H1 (cell line): ENCODE results near the gene TUT1. TPM values are rescaled to one million over a fixed set of nuclear protein-coding genes. Genes with fewer than 3 reads are reported as not detected.

Experiments used
- CTCF ChIA-PET: fragments of 300-600 bp; sonication (Branson Sonifier 250); formaldehyde crosslinking; loops from one replicate; lab custom pipeline; 2021; ENCODE audit not compliant: partially characterized antibody; lab: Charles Lee
- POLR2A ChIA-PET: fragments of 300-600 bp; sonication (Branson Sonifier 250); formaldehyde crosslinking; loops from one replicate; lab custom pipeline; 2021; ENCODE audit warnings: inconsistent platforms; ENCODE audit not compliant: partially characterized antibody; lab: Charles Lee
- DNase-seq, 2 experiments: peaks; one replicate each; pipeline versions ENCODE4 v3.0.0 to v3.0.0-alpha.2; 2010 to 2022; ENCODE audit warnings: low spot score in 2 of 2, low read depth in 1 of 2, mixed read lengths in 1 of 2
- FAIRE-seq: peaks from 2 replicates; lab custom pipeline; 2011; peaks lifted over from hg19 to GRCh38; lab: Jason Lieb, UNC
- H2AFZ ChIP-seq: 2 replicates; pipeline ENCODE4 v1.8.1; 2012; ENCODE audit warnings: low read length, inconsistent platforms
- H2AK5ac ChIP-seq: 2 replicates; pipeline ENCODE4 v1.6.1; 2013; ENCODE audit warnings: low read depth, low read length
- H2BK120ac ChIP-seq: replicated peaks from 2 replicates; pipeline ENCODE3; 2013; ENCODE audit warnings: low read depth, low read length, inconsistent platforms
- H2BK12ac ChIP-seq: 2 replicates; pipeline ENCODE4 v1.6.1; 2013; ENCODE audit warnings: low read depth, low read length
- H2BK15ac ChIP-seq: 2 replicates; pipeline ENCODE4 v1.6.1; 2013; ENCODE audit warnings: low read length
- H2BK20ac ChIP-seq: 2 replicates; pipeline ENCODE4 v1.6.1; 2013; ENCODE audit warnings: low read length
- H2BK5ac ChIP-seq: 2 replicates; pipeline ENCODE4 v1.6.1; 2013; ENCODE audit warnings: low read depth, low read length
- H3K14ac ChIP-seq: 2 replicates; pipeline ENCODE4 v1.6.1; 2013; ENCODE audit warnings: inconsistent platforms; ENCODE audit not compliant: insufficient read length
- H3K18ac ChIP-seq: 2 replicates; pipeline ENCODE4 v1.6.1; 2013; ENCODE audit warnings: low read length; ENCODE audit errors: extremely low read depth
- H3K23ac ChIP-seq: 2 replicates; pipeline ENCODE4 v1.6.1; 2013; ENCODE audit warnings: inconsistent platforms; ENCODE audit not compliant: insufficient read length
- H3K23me2 ChIP-seq: 2 replicates; pipeline ENCODE4 v1.6.1; 2013; ENCODE audit warnings: low read depth, low read length
- H3K27ac ChIP-seq: 2 replicates; pipeline ENCODE4 v1.6.1; 2011; ENCODE audit warnings: low read depth, low read length, inconsistent platforms
- H3K27me3 ChIP-seq, 4 experiments: replicated peaks in 1 of 4; 1 replicate in 1 of 4; 2 replicates in 3 of 4; pipeline versions ENCODE4 v1.6.1 to v1.8.1; 2011 to 2013; ENCODE audit warnings: low read length in 3 of 4, mild to moderate bottlenecking in 3 of 4, inconsistent platforms in 2 of 4, mixed read lengths in 2 of 4, moderate library complexity in 1 of 4; ENCODE audit not compliant: control insufficient read depth in 3 of 4, insufficient read depth in 3 of 4; ENCODE audit errors: extremely low read depth in 1 of 4
- H3K36me3 ChIP-seq, 4 experiments: 2 replicates each; pipeline versions ENCODE4 v1.6.1 to v1.8.1; 2011 to 2013; ENCODE audit warnings: mild to moderate bottlenecking in 4 of 4, low read length in 3 of 4, moderate library complexity in 2 of 4, control low read depth in 1 of 4, inconsistent platforms in 1 of 4; ENCODE audit not compliant: insufficient read depth in 4 of 4, control insufficient read depth in 2 of 4
- H3K4ac ChIP-seq: replicated peaks from 2 replicates; pipeline ENCODE3; 2013; ENCODE audit warnings: low read length, low read depth, mixed read lengths, inconsistent platforms; ENCODE audit not compliant: insufficient read length
- H3K4me1 ChIP-seq, 4 experiments: replicated peaks in 1 of 4; 1 replicate in 1 of 4; 2 replicates in 3 of 4; pipeline versions ENCODE4 v1.6.1 to v1.8.1; 2011 to 2013; ENCODE audit warnings: low read length in 3 of 4, inconsistent platforms in 2 of 4, mixed read lengths in 1 of 4; ENCODE audit not compliant: insufficient read depth in 4 of 4, control insufficient read depth in 3 of 4
- H3K4me2 ChIP-seq, 2 experiments: 2 replicates each; pipeline versions ENCODE4 v1.6.1 to v1.8.1; 2011 to 2013; ENCODE audit warnings: low read depth in 2 of 2, low read length in 2 of 2, control low read depth in 1 of 2, inconsistent platforms in 1 of 2, mild to moderate bottlenecking in 1 of 2; ENCODE audit not compliant: insufficient read depth in 1 of 2
- H3K4me3 ChIP-seq, 4 experiments: fragments of 200-600, 300-600 bp in 1 of 4; sonication (generic), shearing (Covaris generic), sonication (Bioruptor Twin) in 1 of 4; 2 replicates each; pipeline versions ENCODE4 v1.5.1 to v1.8.1; 2011 to 2016; ENCODE audit warnings: low read length in 4 of 4, low read depth in 3 of 4, control low read depth in 2 of 4, inconsistent platforms in 2 of 4, mild to moderate bottlenecking in 2 of 4, mixed read lengths in 1 of 4, moderate library complexity in 1 of 4; ENCODE audit not compliant: insufficient read depth in 2 of 4; ENCODE audit errors: extremely low read depth in 1 of 4
- H3K56ac ChIP-seq: replicated peaks from 2 replicates; pipeline ENCODE3; 2013; ENCODE audit warnings: low read depth, mild to moderate bottlenecking, mixed read lengths, low read length, inconsistent platforms; ENCODE audit not compliant: insufficient read length
- H3K79me1 ChIP-seq: 2 replicates; pipeline ENCODE4 v1.6.1; 2013; ENCODE audit warnings: low read depth, low read length, control low read depth
- H3K79me2 ChIP-seq, 2 experiments: 2 replicates each; pipeline versions ENCODE4 v1.6.1 to v1.8.1; 2012 to 2013; ENCODE audit warnings: low read length in 2 of 2, mild to moderate bottlenecking in 2 of 2, inconsistent platforms in 1 of 2; ENCODE audit not compliant: insufficient read depth in 2 of 2, control insufficient read depth in 1 of 2
- H3K9ac ChIP-seq, 4 experiments: replicated peaks in 1 of 4; 1 replicate in 1 of 4; 2 replicates in 3 of 4; pipeline versions ENCODE4 v1.6.1 to v1.8.1; 2011 to 2013; ENCODE audit warnings: low read depth in 3 of 4, low read length in 3 of 4, control low read depth in 2 of 4, mild to moderate bottlenecking in 2 of 4, moderate library complexity in 2 of 4, inconsistent platforms in 1 of 4; ENCODE audit errors: extremely low read depth in 1 of 4
- H3K9me3 ChIP-seq, 2 experiments: 2 replicates each; pipeline versions ENCODE4 v1.6.1 to v1.8.1; 2012 to 2013; ENCODE audit warnings: mild to moderate bottlenecking in 2 of 2, moderate library complexity in 2 of 2, control low read depth in 1 of 2, inconsistent platforms in 1 of 2, low read depth in 1 of 2, low read length in 1 of 2, mixed read lengths in 1 of 2; ENCODE audit not compliant: insufficient read depth in 2 of 2
- H4K20me1 ChIP-seq, 2 experiments: replicated peaks in 1 of 2; 2 replicates each; pipeline versions ENCODE3 to v1.8.1; 2011 to 2013; ENCODE audit warnings: inconsistent platforms in 2 of 2, low read length in 2 of 2, mild to moderate bottlenecking in 1 of 2; ENCODE audit not compliant: insufficient read depth in 2 of 2, control insufficient read depth in 1 of 2
- H4K5ac ChIP-seq: 2 replicates; pipeline ENCODE4 v1.6.1; 2013; ENCODE audit warnings: low read length, low read depth, mixed read lengths, inconsistent platforms; ENCODE audit not compliant: insufficient read length
- H4K8ac ChIP-seq: 2 replicates; pipeline ENCODE4 v1.8.0; 2013; ENCODE audit warnings: mild to moderate bottlenecking, moderate library complexity, low read length, inconsistent platforms; ENCODE audit not compliant: insufficient read depth; ENCODE audit errors: extremely low read depth
- H4K91ac ChIP-seq: replicated peaks from 2 replicates; pipeline ENCODE3; 2013; ENCODE audit warnings: low read length, mixed read lengths, inconsistent platforms; ENCODE audit not compliant: insufficient read length
- KDM1A ChIP-seq: fragments of 200-600, 300-600 bp; sonication (generic); IDR thresholded peaks from 2 replicates; pipeline ENCODE4 v1.7.1; 2016; ENCODE audit warnings: mild to moderate bottlenecking, low read length, borderline replicate concordance
- KDM5A ChIP-seq: fragments of 200-600 bp; IDR thresholded peaks from 2 replicates; pipeline ENCODE4 v1.7.1; 2012; ENCODE audit warnings: mild to moderate bottlenecking, low read length, inconsistent platforms, mixed read lengths
- SAP30 ChIP-seq: fragments of 300-600 bp; sonication (generic); IDR thresholded peaks from 2 replicates; pipeline ENCODE4 v1.7.1; 2012; ENCODE audit warnings: low read length, moderate library complexity, mild to moderate bottlenecking, inconsistent platforms; ENCODE audit not compliant: insufficient read depth, insufficient replicate concordance
- WGBS, 2 experiments: shearing (Covaris generic) in 1 of 2; methylation state at CpG; one replicate each; pipeline versions ENCODE4 v1.1.6 to v1.1.7; 2013 to 2015; ENCODE audit warnings: low lambda C conversion rate in 2 of 2, mixed read lengths in 2 of 2, inconsistent platforms in 1 of 2, low coverage in 1 of 2, missing lambda C conversion rate in 1 of 2; ENCODE audit not compliant: insufficient replicate concordance in 2 of 2, insufficient coverage in 1 of 2, insufficient read length in 1 of 2; ENCODE audit errors: extremely low coverage in 1 of 2, missing lambda C conversion rate in 1 of 2; 5-methylcytosine and 5-hydroxymethylcytosine counted together
- microRNA-seq, 2 experiments: library from miRNA; unstranded; fragments of <30 nt; microRNA quantifications; one replicate each; pipeline versions ENCODE4 to v1.2.0, GENCODE V29; 2016 to 2020; ENCODE audit warnings: borderline microRNAs expressed in 2 of 2, borderline number of aligned reads in 2 of 2, borderline replicate concordance in 1 of 2
- polyA plus RNA-seq, 7 experiments: library from polyadenylated mRNA; depleted of rRNA in 3 of 7; stranded (reverse) in 5 of 7; unstranded in 2 of 7; fragments of >200 nt in 5 of 7; fragments of 200-250 nt in 2 of 7; gene quantifications; 1 replicate in 5 of 7; 2 replicates in 1 of 7; 4 replicates in 1 of 7; pipeline versions ENCODE4 v1.2.1 to v1.2.3, GENCODE V29; 2011 to 2013; ENCODE audit warnings: missing spikeins in 2 of 7, mixed read lengths in 2 of 7
- small RNA-seq: library from polyadenylated mRNA; stranded (forward); fragments of <200 nt; extraction: miRNeasy Mini kit (QIAGEN cat#:217004); gene quantifications from one replicate; pipeline ENCODE3, GENCODE V24; 2013; ENCODE audit not compliant: insufficient read depth
- total RNA-seq: library from RNA; stranded (reverse); fragmentation: NEBNext Ultra II Directional; extraction: Animal tissue kit (Norgen Biotek cat#: 25700); gene quantifications from 2 replicates; pipeline ENCODE4 v1.2.1, GENCODE V29; 2021

TUT1 gene
- total and polyA plus RNA-seq, 2 of the 8 experiments (the other 6 are each of a cell fraction or from before 2014, with no cell fraction given), result 17.8 to 24.6 TPM

GRCh38 chr11:62532096-62532495, 59.2 kb downstream of the TUT1 start:
- Histone ChIP-seq H4K8ac (no peak overlapping the region), H2BK5ac (no peak overlapping the region), H3K4me2 (no peak overlapping the region), H2BK15ac (no peak overlapping the region), H3K23ac (no peak overlapping the region), H3K36me3 (peaks cover 0 to 4% (median 0%) of the 10 kb centered on the region in 4 experiments; a peak in 1 of 8 replicates), H3K79me1 (no peaks in the 10 kb centered on the region)
- POLR2A ChIA-PET, result no interaction called here
- TF ChIP-seq KDM5A, result no peak
- no peak for TF ChIP-seq SAP30
- no peak for TF ChIP-seq KDM1A
- TF ChIP-seq, all 59 proteins: peak for 0
- Histone ChIP-seq H3K79me2 (no peaks in the 10 kb centered on the region), H3K4me1 (peaks cover 0 to 6% (median 3%) of the 10 kb centered on the region in 4 experiments; a peak in 3 of 7 replicates), H2BK20ac (no peak overlapping the region), H3K56ac (no peak overlapping the region), H2BK120ac (no peak overlapping the region), H3K27me3 (no peaks in the 10 kb centered on the region), H3K9ac (no peak overlapping the region), H3K18ac (no peak overlapping the region), H3K27ac (no peak overlapping the region), H3K14ac (no peak overlapping the region), H2AK5ac (no peak overlapping the region), H4K91ac (no peak overlapping the region), H3K4me3 (no peak overlapping the region), H4K5ac (no peak overlapping the region), H2AFZ (no peak overlapping the region), H3K4ac (no peak overlapping the region), H3K9me3 (no peaks in the 10 kb centered on the region; a peak in 2 of 4 replicates), H3K23me2 (no peaks in the 10 kb centered on the region), H4K20me1 (no peaks in the 10 kb centered on the region), H2BK12ac (no peak overlapping the region)
- DNase-seq (no peak), FAIRE-seq (no peak)
- WGBS, 2 experiments, result 91% methylated on average over 2 of the region's 2 CpGs; no CpG with 5 or more reads in 1 of the 2 experiments
- CTCF ChIA-PET, result no interaction called here

Small RNAs within 50 kb of the gene (microRNA-seq; reads per million reads assigned to microRNA genes)
- gene MIR6747, result 0.20 to 0.46 reads per million in 2 experiments

Small RNAs within 50 kb of the gene (small RNA-seq; reads per million reads assigned to genes)
- gene AP001458.1 (not detected), gene EEF1G (not detected), gene MIR6747 (2.7 reads per million, percentile 33 among the genes with 10 or more reads in this experiment)

Other genes starting within 250 kb of the TUT1 start
- gene SCGB1A1, start 172.5 kb downstream of the TUT1 start, total RNA-seq, result not detected in 2 replicates
- not detected in 2 replicates for gene SCGB1A1, start 172.5 kb downstream of the TUT1 start, polyA plus RNA-seq (2011; rRNA removed)
- gene AHNAK, start 44.7 kb downstream of the TUT1 start, total RNA-seq, result 5.8 and 6.7 TPM in 2 replicates
- gene AHNAK, start 44.7 kb downstream of the TUT1 start, polyA plus RNA-seq (2011; rRNA removed), result 2.0 and 2.5 TPM in 2 replicates
- 1,622 and 1,627 TPM in 2 replicates for gene EEF1G, start 17.6 kb downstream of the TUT1 start, total RNA-seq
- 1,996 and 2,000 TPM in 2 replicates for gene EEF1G, start 17.6 kb downstream of the TUT1 start, polyA plus RNA-seq (2011; rRNA removed)
- gene MTA2, start 10.3 kb upstream of the TUT1 start, total RNA-seq, result 114 and 117 TPM in 2 replicates
- gene MTA2, start 10.3 kb upstream of the TUT1 start, polyA plus RNA-seq (2011; rRNA removed), result 25.7 and 32.2 TPM in 2 replicates
- 29.9 and 31.2 TPM in 2 replicates for gene EML3, start 21.3 kb upstream of the TUT1 start, total RNA-seq
- gene EML3, start 21.3 kb upstream of the TUT1 start, polyA plus RNA-seq (2011; rRNA removed), result 19.2 and 30.1 TPM in 2 replicates
- 0.55 and 2.2 TPM in 2 replicates for gene ROM1, start 21.7 kb upstream of the TUT1 start, total RNA-seq
- gene ROM1, start 21.7 kb upstream of the TUT1 start, polyA plus RNA-seq (2011; rRNA removed), result 0.86 and 0.91 TPM in 2 replicates
- 28.0 and 34.5 TPM in 2 replicates for gene B3GAT3, start 30.5 kb upstream of the TUT1 start, total RNA-seq
- 39.0 and 57.7 TPM in 2 replicates for gene B3GAT3, start 30.5 kb upstream of the TUT1 start, polyA plus RNA-seq (2011; rRNA removed)
- gene GANAB, start 55.1 kb upstream of the TUT1 start, total RNA-seq, result 326 and 330 TPM in 2 replicates
- gene GANAB, start 55.1 kb upstream of the TUT1 start, polyA plus RNA-seq (2011; rRNA removed), result 289 and 297 TPM in 2 replicates
- 29.3 and 30.1 TPM in 2 replicates for gene INTS5, start 61.8 kb upstream of the TUT1 start, total RNA-seq
- gene INTS5, start 61.8 kb upstream of the TUT1 start, polyA plus RNA-seq (2011; rRNA removed), result 23.6 and 30.3 TPM in 2 replicates
- 171 and 173 TPM in 2 replicates for gene C11orf98, start 73.7 kb upstream of the TUT1 start, total RNA-seq
- gene C11orf98, start 73.7 kb upstream of the TUT1 start, polyA plus RNA-seq (2011; rRNA removed), result 68.0 and 72.1 TPM in 2 replicates
- gene CSKMT, start 73.8 kb upstream of the TUT1 start, total RNA-seq, result 66.1 and 67.8 TPM in 2 replicates
- 12.0 and 26.4 TPM in 2 replicates for gene CSKMT, start 73.8 kb upstream of the TUT1 start, polyA plus RNA-seq (2011; rRNA removed)
- 14.2 and 15.2 TPM in 2 replicates for gene UQCC3, start 80.2 kb upstream of the TUT1 start, total RNA-seq
- gene UQCC3, start 80.2 kb upstream of the TUT1 start, polyA plus RNA-seq (2011; rRNA removed), result 15.7 and 27.9 TPM in 2 replicates
- gene LBHD1, start 80.7 kb upstream of the TUT1 start, total RNA-seq, result 3.6 and 5.2 TPM in 2 replicates
- 2.3 and 2.8 TPM in 2 replicates for gene LBHD1, start 80.7 kb upstream of the TUT1 start, polyA plus RNA-seq (2011; rRNA removed)
- gene UBXN1, start 87.5 kb upstream of the TUT1 start, total RNA-seq, result 104 and 114 TPM in 2 replicates
- gene UBXN1, start 87.5 kb upstream of the TUT1 start, polyA plus RNA-seq (2011; rRNA removed), result 78.6 and 126 TPM in 2 replicates
- 0.26 TPM in 1 of 2 replicates, not detected in the other for gene LRRN4CL, start 98.0 kb upstream of the TUT1 start, total RNA-seq
- 0.03 and 0.05 TPM in 2 replicates for gene LRRN4CL, start 98.0 kb upstream of the TUT1 start, polyA plus RNA-seq (2011; rRNA removed)
- 59.5 and 73.7 TPM in 2 replicates for gene BSCL2, start 115.9 kb upstream of the TUT1 start, total RNA-seq
- gene BSCL2, start 115.9 kb upstream of the TUT1 start, polyA plus RNA-seq (2011; rRNA removed), result 264 and 286 TPM in 2 replicates
- 4.9 and 6.4 TPM in 2 replicates for gene GNG3, start 116.2 kb upstream of the TUT1 start, total RNA-seq
- 10.9 and 12.1 TPM in 2 replicates for gene GNG3, start 116.2 kb upstream of the TUT1 start, polyA plus RNA-seq (2011; rRNA removed)
- 44.3 and 46.4 TPM in 2 replicates for gene HNRNPUL2, start 135.9 kb upstream of the TUT1 start, total RNA-seq
- 12.7 and 14.9 TPM in 2 replicates for gene HNRNPUL2, start 135.9 kb upstream of the TUT1 start, polyA plus RNA-seq (2011; rRNA removed)
- gene TTC9C, start 137.0 kb upstream of the TUT1 start, total RNA-seq, result 34.1 and 34.5 TPM in 2 replicates
- 25.4 and 28.1 TPM in 2 replicates for gene TTC9C, start 137.0 kb upstream of the TUT1 start, polyA plus RNA-seq (2011; rRNA removed)
- gene ZBTB3, start 162.6 kb upstream of the TUT1 start, total RNA-seq, result 76.5 and 76.9 TPM in 2 replicates
- 30.2 and 39.5 TPM in 2 replicates for gene ZBTB3, start 162.6 kb upstream of the TUT1 start, polyA plus RNA-seq (2011; rRNA removed)
- gene POLR2G, start 170.1 kb upstream of the TUT1 start, total RNA-seq, result 126 and 131 TPM in 2 replicates
- 206 and 329 TPM in 2 replicates for gene POLR2G, start 170.1 kb upstream of the TUT1 start, polyA plus RNA-seq (2011; rRNA removed)
- 29.6 and 31.9 TPM in 2 replicates for gene TAF6L, start 179.9 kb upstream of the TUT1 start, total RNA-seq
- 24.8 and 37.3 TPM in 2 replicates for gene TAF6L, start 179.9 kb upstream of the TUT1 start, polyA plus RNA-seq (2011; rRNA removed)
- 16.3 and 18.6 TPM in 2 replicates for gene TMEM179B, start 195.9 kb upstream of the TUT1 start, total RNA-seq
- gene TMEM179B, start 195.9 kb upstream of the TUT1 start, polyA plus RNA-seq (2011; rRNA removed), result 62.2 and 65.1 TPM in 2 replicates
- gene TMEM223, start 200.5 kb upstream of the TUT1 start, total RNA-seq, result 22.9 and 23.5 TPM in 2 replicates
- 59.7 and 64.1 TPM in 2 replicates for gene TMEM223, start 200.5 kb upstream of the TUT1 start, polyA plus RNA-seq (2011; rRNA removed)
- 44.8 and 49.8 TPM in 2 replicates for gene NXF1, start 213.9 kb upstream of the TUT1 start, total RNA-seq
- 48.1 and 63.6 TPM in 2 replicates for gene NXF1, start 213.9 kb upstream of the TUT1 start, polyA plus RNA-seq (2011; rRNA removed)
- 24.2 and 25.3 TPM in 2 replicates for gene STX5, start 240.5 kb upstream of the TUT1 start, total RNA-seq
- 23.4 and 28.5 TPM in 2 replicates for gene STX5, start 240.5 kb upstream of the TUT1 start, polyA plus RNA-seq (2011; rRNA removed)
- gene TEX54, start 241.3 kb upstream of the TUT1 start, total RNA-seq, result 1.2 TPM in 1 of 2 replicates, not detected in the other
- not detected in 2 replicates for gene TEX54, start 241.3 kb upstream of the TUT1 start, polyA plus RNA-seq (2011; rRNA removed)
- 97.0 and 101 TPM in 2 replicates for gene WDR74, start 248.1 kb upstream of the TUT1 start, total RNA-seq
- gene WDR74, start 248.1 kb upstream of the TUT1 start, polyA plus RNA-seq (2011; rRNA removed), result 93.6 and 116 TPM in 2 replicates